CD4-positive, alpha-beta T cell treated with Interleukin-6 at 100 ng/mL for 8 hours (primary cell): Measurements from ENCODE around the gene ZNF235.
"Not testable (repeated sequence)": the region's sequence is repeated elsewhere in the genome, so short reads cannot be mapped to it uniquely, and the experiment has no call there.

Experiments used
- DNase-seq: peaks from one replicate; pipeline ENCODE4 v3.0.0-alpha.2; 2020; ENCODE audit warnings: mixed read lengths, low spot score

Gene ZNF235

DNA sequence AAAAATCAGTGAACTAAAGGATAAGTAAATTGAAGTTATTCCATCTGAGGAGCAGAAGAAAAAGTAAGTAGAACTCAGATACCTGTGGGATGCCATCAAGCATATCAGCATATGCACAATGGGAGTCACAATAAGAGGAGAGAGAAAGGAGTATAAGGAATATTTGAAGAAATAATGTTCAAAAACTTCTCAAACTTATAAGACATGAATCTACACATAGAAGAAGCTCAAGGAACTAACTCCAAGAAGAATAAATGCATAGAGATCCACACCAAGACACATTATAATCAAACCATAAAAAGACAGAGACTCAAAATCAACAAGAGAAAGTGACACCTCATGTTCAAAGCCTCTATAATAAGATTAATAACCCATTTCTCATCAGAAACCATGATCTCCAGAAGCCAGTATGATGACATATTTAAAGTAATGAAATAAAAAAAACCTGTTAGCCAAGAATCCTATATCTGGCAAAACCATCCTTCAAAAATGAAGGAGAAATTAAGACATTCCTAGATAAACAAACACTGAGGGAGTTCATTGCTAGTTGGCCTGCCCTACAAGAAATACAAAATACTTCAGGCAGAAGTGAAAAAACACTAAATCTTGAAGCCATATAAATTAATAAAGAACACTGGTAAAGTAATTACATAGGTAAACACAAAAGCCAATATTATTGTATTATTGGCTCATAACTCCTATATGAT is 49.0 kb downstream of the ZNF235 start:
- DNase-seq = no peak

DNA sequence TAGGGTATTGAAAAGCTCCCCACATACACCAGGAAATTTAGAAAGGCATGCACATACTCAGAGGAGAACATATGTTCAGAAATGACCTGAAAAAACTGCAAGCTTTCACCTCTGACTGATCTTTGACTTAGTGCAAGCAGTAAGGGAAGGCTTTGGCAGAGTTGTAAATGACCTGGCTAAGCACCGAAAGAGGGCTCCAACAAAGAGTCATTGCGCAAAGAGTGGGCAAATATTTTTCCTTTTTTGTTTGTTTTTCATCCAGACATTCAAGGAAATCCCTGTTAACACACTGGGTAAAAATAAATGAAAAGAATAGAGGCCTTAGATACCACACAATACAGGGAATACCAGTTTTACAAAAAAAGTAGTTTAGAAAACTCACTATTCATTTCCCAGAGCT is 50.3 kb downstream of the ZNF235 start:
- no peak for DNase-seq

DNA sequence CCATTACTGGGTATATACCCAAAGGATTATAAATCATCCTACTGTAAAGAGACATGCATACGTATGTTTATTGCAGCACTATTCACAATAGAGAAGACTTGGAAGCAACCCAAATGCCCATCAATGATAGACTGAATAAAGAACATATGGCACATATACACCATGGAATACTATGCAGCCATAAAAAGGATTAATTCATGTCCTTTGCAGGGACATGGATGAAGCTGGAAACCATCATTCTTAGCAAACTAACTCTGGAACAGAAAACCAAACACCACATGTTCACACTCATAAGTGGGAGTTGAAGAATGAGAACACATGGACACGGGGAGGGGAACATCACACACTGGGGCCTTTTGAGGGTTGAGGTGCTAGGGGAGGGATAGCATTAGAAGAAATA is 51.4 kb downstream of the ZNF235 start:
- DNase-seq = not testable (repeated sequence)

DNA sequence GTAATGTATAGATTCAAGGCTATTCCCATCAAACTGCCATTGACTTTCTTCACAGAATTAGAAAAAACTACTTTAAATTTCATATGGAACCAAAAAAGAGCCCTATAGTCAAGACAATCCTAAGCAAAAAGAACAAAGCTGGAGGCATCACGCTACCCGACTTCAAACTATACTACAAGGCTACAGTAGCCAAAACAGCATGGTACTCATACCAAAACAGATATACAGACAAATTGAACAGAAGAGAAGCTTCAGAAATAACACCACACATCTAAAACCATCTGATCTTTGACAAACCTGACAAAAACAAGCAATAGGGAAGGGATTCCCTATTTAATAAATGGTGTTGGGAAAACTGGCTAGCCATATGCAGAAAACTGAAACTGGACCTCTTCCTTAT is 52.5 kb downstream of the ZNF235 start:
- not testable (repeated sequence) for DNase-seq

- DNase-seq = no peak
These were observed 68.4 kb downstream of the ZNF235 start for GRCh38 chr19:44236384-44236783.
